ENCODE data around the gene CENATAC.
"Not testable (repeated sequence)": the region's sequence is repeated elsewhere in the genome, so short reads cannot be mapped to it uniquely, and the experiment has no call there.

The CENATAC gene

DNA sequence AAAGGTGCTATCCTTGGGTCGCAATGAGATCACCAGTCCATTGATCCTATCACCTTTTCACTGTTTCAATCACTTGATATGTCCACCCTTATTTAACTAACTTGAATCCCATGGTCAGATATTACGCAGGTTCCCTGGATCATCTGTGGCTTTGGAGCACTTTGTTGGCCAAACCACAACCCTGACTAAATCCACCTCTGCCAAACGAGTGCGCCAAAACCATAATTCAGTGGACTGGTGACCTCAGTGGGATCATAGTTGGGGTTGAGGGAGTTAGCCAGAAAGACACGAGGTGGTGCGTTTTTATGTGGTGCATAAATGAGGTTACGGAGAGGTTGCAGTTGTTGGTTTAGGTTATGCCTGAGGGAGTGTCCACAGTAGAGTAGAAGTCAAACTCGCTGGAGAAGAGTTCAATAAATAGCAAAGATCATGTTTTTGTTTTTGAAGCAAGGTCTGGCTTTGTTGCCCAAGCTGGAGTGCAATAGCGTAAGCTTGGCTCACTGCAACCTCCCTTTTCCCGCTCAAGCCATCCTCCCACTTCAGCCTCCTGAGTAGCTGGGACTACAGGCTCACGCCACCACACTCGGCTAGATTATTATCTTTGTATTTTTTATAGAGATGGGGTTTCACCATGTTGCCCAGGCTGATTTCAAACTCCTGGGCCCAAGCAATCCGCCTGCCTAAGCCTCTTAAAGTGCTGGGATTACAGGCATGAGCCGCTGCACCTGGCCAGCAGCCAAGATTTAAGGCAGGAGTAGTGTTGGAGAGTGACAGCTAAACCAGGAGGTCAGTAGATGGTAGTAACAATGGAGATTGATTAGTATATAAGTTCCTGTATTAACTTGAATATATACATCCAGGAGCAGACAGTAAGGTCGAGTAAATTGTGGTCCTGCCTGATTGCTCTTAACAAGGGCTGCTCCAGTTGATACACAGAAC lies 21.9 kb upstream of the CENATAC start:
- H3K27me3 ChIP-seq (ENCODE audit: insufficient read depth, low read length, poor library complexity, severe bottlenecking), result no peaks in the 10 kb centered on the region
- H3K9me2 ChIP-seq (replicated peaks; ENCODE audit: low read depth, low read length), result no peaks in the 10 kb centered on the region
- H2AFZ ChIP-seq (ENCODE audit: low read length), result no peak overlapping the region
- H3K79me2 ChIP-seq (ENCODE audit: insufficient read depth, low read length), result no peaks in the 10 kb centered on the region
- no peaks in the 10 kb centered on the region for H3K9me3 ChIP-seq (ENCODE audit: insufficient read depth, low read depth, low read length)
- TF ChIP-seq EZH2phosphoT487 (IDR thresholded peaks at IDR 0.05; ENCODE audit: borderline replicate concordance), result no peak
- TF ChIP-seq, protein P1, sequence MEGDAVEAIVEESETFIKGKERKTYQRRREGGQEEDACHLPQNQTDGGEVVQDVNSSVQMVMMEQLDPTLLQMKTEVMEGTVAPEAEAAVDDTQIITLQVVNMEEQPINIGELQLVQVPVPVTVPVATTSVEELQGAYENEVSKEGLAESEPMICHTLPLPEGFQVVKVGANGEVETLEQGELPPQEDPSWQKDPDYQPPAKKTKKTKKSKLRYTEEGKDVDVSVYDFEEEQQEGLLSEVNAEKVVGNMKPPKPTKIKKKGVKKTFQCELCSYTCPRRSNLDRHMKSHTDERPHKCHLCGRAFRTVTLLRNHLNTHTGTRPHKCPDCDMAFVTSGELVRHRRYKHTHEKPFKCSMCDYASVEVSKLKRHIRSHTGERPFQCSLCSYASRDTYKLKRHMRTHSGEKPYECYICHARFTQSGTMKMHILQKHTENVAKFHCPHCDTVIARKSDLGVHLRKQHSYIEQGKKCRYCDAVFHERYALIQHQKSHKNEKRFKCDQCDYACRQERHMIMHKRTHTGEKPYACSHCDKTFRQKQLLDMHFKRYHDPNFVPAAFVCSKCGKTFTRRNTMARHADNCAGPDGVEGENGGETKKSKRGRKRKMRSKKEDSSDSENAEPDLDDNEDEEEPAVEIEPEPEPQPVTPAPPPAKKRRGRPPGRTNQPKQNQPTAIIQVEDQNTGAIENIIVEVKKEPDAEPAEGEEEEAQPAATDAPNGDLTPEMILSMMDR (conservative IDR thresholded peaks at IDR 0.05; ENCODE audit: low read length), result no peak
- no peaks in the 10 kb centered on the region for H3K4me1 ChIP-seq (ENCODE audit: insufficient read depth, low read length, poor library complexity, severe bottlenecking)
- no peak overlapping the region for H3K4me2 ChIP-seq (ENCODE audit: low read depth, low read length, poor library complexity, severe bottlenecking)
- no peaks in the 10 kb centered on the region for H4K20me1 ChIP-seq (ENCODE audit: insufficient read depth, low read length, poor library complexity, severe bottlenecking)
- no peaks in the 10 kb centered on the region for H3K36me3 ChIP-seq (ENCODE audit: insufficient read depth, low read length)
- H3K9ac ChIP-seq (ENCODE audit: low read depth, low read length, poor library complexity, severe bottlenecking), result no peak overlapping the region
- no peaks in the 10 kb centered on the region for H3F3A ChIP-seq (ENCODE audit: low read depth)
- H3K4me3 ChIP-seq (ENCODE audit: low read length, poor library complexity, severe bottlenecking), result no peak overlapping the region

DNA sequence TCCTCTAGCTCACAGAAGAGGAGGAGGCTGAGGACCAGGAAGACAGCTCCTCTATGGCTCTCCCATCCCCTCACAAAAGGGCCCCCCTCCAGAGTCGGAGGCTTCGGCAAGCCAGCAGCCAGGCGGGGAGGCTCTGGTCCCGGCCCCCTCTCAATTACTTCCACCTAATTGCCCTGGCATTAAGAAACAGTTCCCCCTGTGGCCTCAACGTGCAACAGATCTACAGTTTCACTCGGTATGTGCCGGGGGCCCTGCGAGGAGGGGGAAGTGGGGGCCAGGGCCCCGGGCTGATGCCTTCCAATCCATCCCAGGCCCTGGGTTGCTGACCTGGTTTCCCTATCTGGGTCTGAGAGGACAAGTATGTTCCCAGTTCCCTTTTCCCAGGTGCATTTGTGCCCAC lies 18.5 kb upstream of the CENATAC start:
- TF ChIP-seq, protein P1 (conservative IDR thresholded peaks at IDR 0.05; ENCODE audit: low read length), result no peak; the same call in 1 of the 2 replicates
- H3K9ac ChIP-seq (ENCODE audit: low read depth, low read length, poor library complexity, severe bottlenecking), result no peak overlapping the region
- H3K4me3 ChIP-seq (ENCODE audit: low read length, poor library complexity, severe bottlenecking), result no peak overlapping the region
- no peaks in the 10 kb centered on the region for H3K9me2 ChIP-seq (replicated peaks; ENCODE audit: low read depth, low read length)
- no peaks in the 10 kb centered on the region for H3K9me3 ChIP-seq (ENCODE audit: insufficient read depth, low read depth, low read length)
- H4K20me1 ChIP-seq (ENCODE audit: insufficient read depth, low read length, poor library complexity, severe bottlenecking), result no peaks in the 10 kb centered on the region
- H3K4me1 ChIP-seq (ENCODE audit: insufficient read depth, low read length, poor library complexity, severe bottlenecking), result no peaks in the 10 kb centered on the region
- H2AFZ ChIP-seq (ENCODE audit: low read length), result no peak overlapping the region
- H3K4me2 ChIP-seq (ENCODE audit: low read depth, low read length, poor library complexity, severe bottlenecking), result no peak overlapping the region
- H3K36me3 ChIP-seq (ENCODE audit: insufficient read depth, low read length), result no peaks in the 10 kb centered on the region
- H3K79me2 ChIP-seq (ENCODE audit: insufficient read depth, low read length), result no peaks in the 10 kb centered on the region
- H3K27me3 ChIP-seq (ENCODE audit: insufficient read depth, low read length, poor library complexity, severe bottlenecking), result no peaks in the 10 kb centered on the region
- H3F3A ChIP-seq (ENCODE audit: low read depth), result no peaks in the 10 kb centered on the region

DNA sequence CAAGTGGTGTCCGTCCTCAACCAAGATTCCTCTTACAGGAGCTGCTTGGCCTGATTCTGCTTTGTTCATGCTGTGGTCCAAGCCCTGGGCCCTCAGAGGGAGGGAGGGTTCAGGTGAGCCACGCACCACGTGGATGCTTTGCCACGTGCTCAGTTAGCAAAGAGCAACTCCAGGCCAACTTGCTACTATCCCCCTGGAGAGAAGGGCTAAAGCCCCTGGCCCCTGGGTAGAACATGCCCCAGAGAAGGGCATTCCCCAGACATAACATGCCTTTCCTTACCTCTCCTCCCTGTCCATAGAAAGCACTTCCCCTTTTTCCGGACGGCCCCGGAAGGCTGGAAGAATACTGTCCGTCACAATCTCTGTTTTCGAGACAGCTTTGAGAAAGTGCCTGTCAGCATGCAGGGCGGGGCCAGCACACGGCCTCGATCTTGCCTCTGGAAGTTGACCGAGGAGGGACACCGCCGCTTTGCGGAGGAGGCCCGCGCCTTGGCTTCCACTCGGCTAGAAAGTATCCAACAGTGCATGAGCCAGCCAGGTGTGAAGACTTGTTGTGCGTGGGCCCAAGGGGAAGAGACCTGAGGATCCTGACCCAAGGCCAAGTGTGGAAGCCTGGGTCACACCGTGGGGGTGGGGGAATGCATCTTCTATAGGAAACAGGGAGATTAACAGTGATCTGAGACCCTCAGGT lies 17.6 kb upstream of the CENATAC start:
- no peaks in the 10 kb centered on the region for H3F3A ChIP-seq (ENCODE audit: low read depth)
- no peak overlapping the region for H2AFZ ChIP-seq (ENCODE audit: low read length)
- no peaks in the 10 kb centered on the region for H3K36me3 ChIP-seq (ENCODE audit: insufficient read depth, low read length)
- no peak for TF ChIP-seq EZH2phosphoT487 (IDR thresholded peaks at IDR 0.05; ENCODE audit: borderline replicate concordance)
- TF ChIP-seq, protein P1 (conservative IDR thresholded peaks at IDR 0.05; ENCODE audit: low read length), result no peak
- H3K4me1 ChIP-seq (ENCODE audit: insufficient read depth, low read length, poor library complexity, severe bottlenecking), result no peaks in the 10 kb centered on the region
- no peak overlapping the region for H3K4me2 ChIP-seq (ENCODE audit: low read depth, low read length, poor library complexity, severe bottlenecking)
- H3K9ac ChIP-seq (ENCODE audit: low read depth, low read length, poor library complexity, severe bottlenecking), result no peak overlapping the region
- no peak overlapping the region for H3K4me3 ChIP-seq (ENCODE audit: low read length, poor library complexity, severe bottlenecking)
- no peaks in the 10 kb centered on the region for H4K20me1 ChIP-seq (ENCODE audit: insufficient read depth, low read length, poor library complexity, severe bottlenecking)
- no peaks in the 10 kb centered on the region for H3K79me2 ChIP-seq (ENCODE audit: insufficient read depth, low read length)
- no peaks in the 10 kb centered on the region for H3K9me3 ChIP-seq (ENCODE audit: insufficient read depth, low read depth, low read length)
- H3K9me2 ChIP-seq (replicated peaks; ENCODE audit: low read depth, low read length), result no peaks in the 10 kb centered on the region
- H3K27me3 ChIP-seq (ENCODE audit: insufficient read depth, low read length, poor library complexity, severe bottlenecking), result no peaks in the 10 kb centered on the region

DNA sequence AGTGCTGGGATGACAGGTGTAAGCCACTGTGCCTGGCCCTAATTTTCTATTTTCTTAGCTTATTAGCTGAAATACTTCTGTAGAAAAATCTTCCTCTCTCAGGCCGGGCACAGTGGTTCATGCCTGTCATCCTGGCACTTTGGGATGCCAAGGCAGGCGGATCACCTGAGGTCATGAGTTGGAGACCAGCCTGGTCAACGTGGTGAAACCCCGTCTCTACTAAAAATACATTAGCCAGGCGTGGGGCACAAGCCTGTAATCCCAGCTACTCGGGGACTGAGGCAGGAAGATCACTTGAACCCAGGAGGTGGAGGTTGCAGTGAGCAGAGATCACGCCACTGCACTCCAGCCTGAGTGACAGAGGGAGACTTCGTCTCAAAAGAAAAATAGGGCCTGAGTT lies 13.6 kb upstream of the CENATAC start:
- not testable (repeated sequence) for H3K36me3 ChIP-seq (ENCODE audit: insufficient read depth, low read length); H3K9me2 ChIP-seq (replicated peaks; ENCODE audit: low read depth, low read length); H3K27me3 ChIP-seq (ENCODE audit: insufficient read depth, low read length, poor library complexity, severe bottlenecking); H3F3A ChIP-seq (ENCODE audit: low read depth); H3K4me1 ChIP-seq (ENCODE audit: insufficient read depth, low read length, poor library complexity, severe bottlenecking); H3K4me3 ChIP-seq (ENCODE audit: low read length, poor library complexity, severe bottlenecking); H3K9ac ChIP-seq (ENCODE audit: low read depth, low read length, poor library complexity, severe bottlenecking); H4K20me1 ChIP-seq (ENCODE audit: insufficient read depth, low read length, poor library complexity, severe bottlenecking); H3K79me2 ChIP-seq (ENCODE audit: insufficient read depth, low read length); H3K9me3 ChIP-seq (ENCODE audit: insufficient read depth, low read depth, low read length); H2AFZ ChIP-seq (ENCODE audit: low read length); H3K4me2 ChIP-seq (ENCODE audit: low read depth, low read length, poor library complexity, severe bottlenecking)
